Neural cell (in vitro differentiated cells): ENCODE data around the gene AKAP6. TPM values are rescaled to one million over a fixed set of nuclear protein-coding genes. Genes with fewer than 3 reads are reported as not detected.

Experiments used
- H2AFZ ChIP-seq: fragments of 200-600, 300-800 bp; sonication (generic), shearing (Covaris generic); 2 replicates; pipeline ENCODE4 v1.6.0; 2014; ENCODE audit warnings: low read depth, mild to moderate bottlenecking, antibody characterized with exemption, low read length, moderate library complexity
- H3F3A ChIP-seq: fragments of 200-600 bp; shearing (Covaris generic); 2 replicates; pipeline ENCODE4 v1.6.1; 2016; ENCODE audit warnings: mild to moderate bottlenecking, moderate library complexity, mixed read lengths, antibody characterized with exemption, low read length; ENCODE audit not compliant: insufficient read depth, poor library complexity, severe bottlenecking
- H3K27ac ChIP-seq: fragments of 200-600, 300-800 bp; sonication (generic), shearing (Covaris generic); 2 replicates; pipeline ENCODE4 v1.5.1; 2014; ENCODE audit warnings: mild to moderate bottlenecking, low read length, moderate library complexity
- H3K27me3 ChIP-seq: fragments of 300-800, 200-600 bp; sonication (generic), shearing (Covaris generic); 2 replicates; pipeline ENCODE4 v1.6.0; 2014; ENCODE audit warnings: mild to moderate bottlenecking, low read depth, low read length, moderate library complexity; ENCODE audit not compliant: insufficient read depth
- H3K36me3 ChIP-seq: fragments of 300-800, 200-600 bp; sonication (generic), shearing (Covaris generic); 2 replicates; pipeline ENCODE4 v1.5.1; 2014; ENCODE audit warnings: mild to moderate bottlenecking, antibody characterized with exemption, low read length, moderate library complexity; ENCODE audit not compliant: insufficient read depth
- H3K4me2 ChIP-seq: fragments of 300-800, 200-600 bp; sonication (generic), shearing (Covaris generic); 2 replicates; pipeline ENCODE4 v1.6.0; 2014; ENCODE audit warnings: mild to moderate bottlenecking, low read length
- H3K4me3 ChIP-seq: fragments of 300-800, 200-600 bp; sonication (generic), shearing (Covaris generic); 2 replicates; pipeline ENCODE4 v1.5.1; 2014; ENCODE audit warnings: mild to moderate bottlenecking, low read length, moderate library complexity
- H3K79me2 ChIP-seq: fragments of 200-600 bp; shearing (Covaris generic); replicated peaks from 2 replicates; pipeline ENCODE4 v1.6.0; 2014; ENCODE audit warnings: mild to moderate bottlenecking, low read length, moderate library complexity; ENCODE audit not compliant: insufficient read depth
- H3K9ac ChIP-seq: fragments of 300-800, 200-600 bp; sonication (generic), shearing (Covaris generic); 2 replicates; pipeline ENCODE4 v1.6.1; 2016; ENCODE audit warnings: mild to moderate bottlenecking, low read length, mixed read lengths
- H3K9me2 ChIP-seq: fragments of 200-600 bp; shearing (Covaris generic); 2 replicates; pipeline ENCODE4 v1.6.1; 2016; ENCODE audit warnings: mild to moderate bottlenecking, low read length, mixed read lengths; ENCODE audit not compliant: insufficient read depth
- H3K9me3 ChIP-seq: fragments of 200-600, 300-800 bp; sonication (generic), shearing (Covaris generic); 2 replicates; pipeline ENCODE4 v1.6.1; 2016; ENCODE audit warnings: mild to moderate bottlenecking, mixed run types, low read length, moderate library complexity, mixed read lengths
- H4K20me1 ChIP-seq: fragments of 200-600 bp; shearing (Covaris generic); 2 replicates; pipeline ENCODE4 v1.6.1; 2016; ENCODE audit warnings: mild to moderate bottlenecking, mixed run types; ENCODE audit not compliant: insufficient read depth
- CTCF ChIP-seq: fragments of 450-650 bp; IDR thresholded peaks from 2 replicates; pipeline ENCODE4 v1.5.1; 2014; ENCODE audit warnings: antibody characterized with exemption, mild to moderate bottlenecking, moderate library complexity; ENCODE audit not compliant: poor library complexity, severe bottlenecking
- EP300 ChIP-seq: fragments of 450-650 bp; conservative IDR thresholded peaks from 2 replicates; pipeline ENCODE4 v1.6.1; 2014; ENCODE audit warnings: antibody characterized with exemption, mild to moderate bottlenecking, moderate library complexity; ENCODE audit not compliant: poor library complexity, severe bottlenecking
- EZH2 ChIP-seq: fragments of 200-600, 300-800 bp; shearing (Covaris generic), sonication (generic); IDR thresholded peaks from 2 replicates; pipeline ENCODE4 v1.6.1; 2014; ENCODE audit warnings: antibody characterized with exemption, low read length, borderline replicate concordance, mild to moderate bottlenecking; ENCODE audit not compliant: insufficient read depth, poor library complexity, severe bottlenecking
- MXI1 ChIP-seq: fragments of 450-650 bp; conservative IDR thresholded peaks from 2 replicates; pipeline ENCODE4 v1.6.1; 2014; ENCODE audit warnings: antibody characterized with exemption, mild to moderate bottlenecking; ENCODE audit not compliant: poor library complexity, severe bottlenecking
- POLR2AphosphoS5 ChIP-seq: IDR thresholded peaks from 2 replicates; pipeline ENCODE4 v1.6.1; 2012
- RAD21 ChIP-seq: fragments of 450-650 bp; conservative IDR thresholded peaks from 2 replicates; pipeline ENCODE4 v1.6.1; 2014; ENCODE audit warnings: antibody characterized with exemption, mild to moderate bottlenecking, moderate library complexity
- REST ChIP-seq: IDR thresholded peaks from 2 replicates; pipeline ENCODE4 v1.6.1; 2012; ENCODE audit warnings: borderline replicate concordance
- SMC3 ChIP-seq: fragments of 450-650 bp; conservative IDR thresholded peaks from 2 replicates; pipeline ENCODE4 v1.6.1; 2014; ENCODE audit warnings: antibody characterized with exemption, mild to moderate bottlenecking, moderate library complexity; ENCODE audit not compliant: poor library complexity
- TAF1 ChIP-seq: IDR thresholded peaks from 2 replicates; pipeline ENCODE4 v1.6.1; 2012; ENCODE audit warnings: low read depth
- polyA plus RNA-seq: library from polyadenylated mRNA; depleted of rRNA; stranded (reverse); fragments of >200 nt; gene quantifications from 2 replicates; pipeline ENCODE4 v1.2.3, GENCODE V29; 2014

The AKAP6 gene
- polyA plus RNA-seq, 1 donor from 2014 or later = 15.8 TPM

GRCh38 chr14:32364941-32365340 is 35.8 kb downstream of the AKAP6 start:
- Histone ChIP-seq H3F3A (no peaks in the 10 kb centered on the region), H3K27me3 (no peaks in the 10 kb centered on the region), H3K9me2 (no peaks in the 10 kb centered on the region), H3K27ac (no peak overlapping the region), H3K36me3 (peaks cover 4% of the 10 kb centered on the region), H3K4me3 (no peak overlapping the region), H2AFZ (no peak overlapping the region), H3K79me2 (no peaks in the 10 kb centered on the region), H3K4me2 (no peak overlapping the region), H3K9ac (no peak overlapping the region), H3K9me3 (no peaks in the 10 kb centered on the region), H4K20me1 (peaks cover 2% of the 10 kb centered on the region)
- TF ChIP-seq RAD21 = no peak
- no peak for TF ChIP-seq EP300
- TF ChIP-seq REST = no peak
- no peak for TF ChIP-seq POLR2AphosphoS5
- TF ChIP-seq SMC3 = no peak
- no peak for TF ChIP-seq CTCF
- no peak for TF ChIP-seq EZH2
- no peak for TF ChIP-seq MXI1
- TF ChIP-seq TAF1 = no peak

GRCh38 chr14:32366256-32366879 is 37.3 kb downstream of the AKAP6 start:
- Histone ChIP-seq H3F3A (no peaks in the 10 kb centered on the region), H2AFZ (no peak overlapping the region), H3K36me3 (peaks cover 4% of the 10 kb centered on the region), H3K27me3 (no peaks in the 10 kb centered on the region), H3K4me3 (no peak overlapping the region), H3K27ac (no peak overlapping the region), H3K9me3 (no peaks in the 10 kb centered on the region), H3K9me2 (no peaks in the 10 kb centered on the region), H3K4me2 (no peak overlapping the region), H4K20me1 (peaks cover 2% of the 10 kb centered on the region), H3K79me2 (no peaks in the 10 kb centered on the region), H3K9ac (no peak overlapping the region)
- peak; percentile 13 for TF ChIP-seq RAD21
- TF ChIP-seq MXI1 = no peak

GRCh38 chr14:32366986-32367385 is 37.9 kb downstream of the AKAP6 start:
- Histone ChIP-seq H2AFZ (no peak overlapping the region), H4K20me1 (peaks cover 2% of the 10 kb centered on the region), H3K4me3 (no peak overlapping the region), H3F3A (no peaks in the 10 kb centered on the region), H3K9me3 (no peaks in the 10 kb centered on the region), H3K79me2 (no peaks in the 10 kb centered on the region), H3K27me3 (no peaks in the 10 kb centered on the region), H3K4me2 (no peak overlapping the region), H3K9me2 (no peaks in the 10 kb centered on the region), H3K36me3 (peaks cover 4% of the 10 kb centered on the region), H3K9ac (no peak overlapping the region), H3K27ac (no peak overlapping the region)
- TF ChIP-seq EP300 (no peak), SMC3 (no peak), TAF1 (no peak), POLR2AphosphoS5 (no peak), MXI1 (no peak), EZH2 (no peak), CTCF (no peak), RAD21 (no peak), REST (no peak)
